Sigmoid colon (tissue), 3 donors: ENCODE data around the gene NCOA6.

Source experiments
- POLR2A ChIP-seq, 2 donors: fragments of 450-650 bp; IDR thresholded peaks; one replicate each; pipeline ENCODE4 v1.6.1; 2016; ENCODE audit warnings: antibody characterized with exemption in 2 of 2, mild to moderate bottlenecking in 2 of 2, moderate library complexity in 2 of 2
- TF ChIP-seq, protein P1 (sequence below), 4 experiments: fragments of 450-650 bp in 3 of 4; fragments of 200-600 bp in 1 of 4; IDR thresholded peaks; one replicate each; pipeline ENCODE4 v1.5.1; 2016 to 2019; ENCODE audit warnings: antibody characterized with exemption in 4 of 4, mild to moderate bottlenecking in 3 of 4, moderate library complexity in 2 of 4

DNA sequence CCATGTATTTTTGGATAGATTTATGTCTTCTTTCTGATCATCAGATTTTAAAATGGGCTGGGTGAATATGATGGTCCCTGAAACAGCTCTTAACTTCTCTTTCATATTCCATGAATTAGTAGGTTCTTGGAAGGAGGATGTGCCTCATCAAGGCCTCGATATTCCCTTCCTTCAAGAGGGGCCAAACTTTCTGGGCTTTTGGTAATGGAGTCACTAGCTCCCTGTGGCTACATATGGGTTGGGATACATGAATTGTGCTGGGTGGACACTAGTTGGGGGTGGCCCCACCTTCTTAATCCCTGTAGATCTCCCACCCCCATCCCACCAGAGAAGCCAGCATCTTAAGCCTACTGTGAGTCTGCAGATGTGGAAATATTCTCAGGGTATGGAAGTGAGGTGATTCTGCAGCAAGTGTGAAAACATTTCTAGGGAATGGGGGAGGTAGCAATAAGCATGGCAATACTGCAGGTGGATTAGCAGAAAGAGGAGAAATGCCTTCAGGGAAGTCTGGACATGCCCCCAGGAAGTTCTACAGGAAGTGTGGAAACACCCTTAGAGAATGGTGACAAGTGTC lies 119.1 kb downstream of the NCOA6 start:
- no peak for TF ChIP-seq POLR2A (IDR thresholded peaks at IDR 0.05)
- TF ChIP-seq, protein P1, sequence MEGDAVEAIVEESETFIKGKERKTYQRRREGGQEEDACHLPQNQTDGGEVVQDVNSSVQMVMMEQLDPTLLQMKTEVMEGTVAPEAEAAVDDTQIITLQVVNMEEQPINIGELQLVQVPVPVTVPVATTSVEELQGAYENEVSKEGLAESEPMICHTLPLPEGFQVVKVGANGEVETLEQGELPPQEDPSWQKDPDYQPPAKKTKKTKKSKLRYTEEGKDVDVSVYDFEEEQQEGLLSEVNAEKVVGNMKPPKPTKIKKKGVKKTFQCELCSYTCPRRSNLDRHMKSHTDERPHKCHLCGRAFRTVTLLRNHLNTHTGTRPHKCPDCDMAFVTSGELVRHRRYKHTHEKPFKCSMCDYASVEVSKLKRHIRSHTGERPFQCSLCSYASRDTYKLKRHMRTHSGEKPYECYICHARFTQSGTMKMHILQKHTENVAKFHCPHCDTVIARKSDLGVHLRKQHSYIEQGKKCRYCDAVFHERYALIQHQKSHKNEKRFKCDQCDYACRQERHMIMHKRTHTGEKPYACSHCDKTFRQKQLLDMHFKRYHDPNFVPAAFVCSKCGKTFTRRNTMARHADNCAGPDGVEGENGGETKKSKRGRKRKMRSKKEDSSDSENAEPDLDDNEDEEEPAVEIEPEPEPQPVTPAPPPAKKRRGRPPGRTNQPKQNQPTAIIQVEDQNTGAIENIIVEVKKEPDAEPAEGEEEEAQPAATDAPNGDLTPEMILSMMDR (IDR thresholded peaks at IDR 0.05): no peak
